GM18951 (cell line): ENCODE data around the gene ZNG1F.
"Not testable (repeated sequence)": the region's sequence is repeated elsewhere in the genome, so short reads cannot be mapped to it uniquely, and the experiment has no call there.

Experiments used
- in situ Hi-C: fragments of 300-500 bp; cut with MboI; formaldehyde crosslinking; loops from one replicate; pipeline ENCODE4 v1.12.0; 2022; ENCODE audit warnings: low sequenced_read_pairs, mixed read lengths, inconsistent platforms; ENCODE audit not compliant: unreplicated experiment

ZNG1F gene

GRCh38 chr9:41124250-41125108 lies 64.6 kb downstream of the ZNG1F start:
- in situ Hi-C loops, result not testable (repeated sequence)

- in situ Hi-C loops, result not testable (repeated sequence)
Measured at GRCh38 chr9:41123812-41124211, 65.3 kb downstream of the ZNG1F start.

GRCh38 chr9:41123396-41123795 lies 65.7 kb downstream of the ZNG1F start:
- in situ Hi-C loops, result not testable (repeated sequence)

GRCh38 chr9:41120696-41121095 lies 68.4 kb downstream of the ZNG1F start:
- in situ Hi-C loops, result not testable (repeated sequence)

GRCh38 chr9:41119719-41120118 lies 69.4 kb downstream of the ZNG1F start:
- in situ Hi-C loops, result not testable (repeated sequence)

GRCh38 chr9:41119311-41119710 lies 69.8 kb downstream of the ZNG1F start:
- in situ Hi-C loops, result not testable (repeated sequence)

GRCh38 chr9:41113348-41113747 lies 75.8 kb downstream of the ZNG1F start:
- in situ Hi-C loops, result not testable (repeated sequence)

- in situ Hi-C loops, result not testable (repeated sequence)
Measured at GRCh38 chr9:41111414-41111813, 77.7 kb downstream of the ZNG1F start.

- in situ Hi-C loops, result not testable (repeated sequence)
Measured at GRCh38 chr9:41110913-41111312, 78.2 kb downstream of the ZNG1F start.

GRCh38 chr9:41109253-41109652 lies 79.9 kb downstream of the ZNG1F start:
- in situ Hi-C loops, result not testable (repeated sequence)

- in situ Hi-C loops, result not testable (repeated sequence)
Measured at GRCh38 chr9:41108816-41109215, 80.3 kb downstream of the ZNG1F start.

GRCh38 chr9:41106472-41107116 lies 82.5 kb downstream of the ZNG1F start:
- in situ Hi-C loops, result not testable (repeated sequence)

GRCh38 chr9:41105557-41106253 lies 83.4 kb downstream of the ZNG1F start:
- in situ Hi-C loops, result not testable (repeated sequence)

GRCh38 chr9:41104542-41104941 lies 84.6 kb downstream of the ZNG1F start:
- in situ Hi-C loops, result not testable (repeated sequence)

- in situ Hi-C loops, result not testable (repeated sequence)
Measured at GRCh38 chr9:41100508-41100907, 88.6 kb downstream of the ZNG1F start.

GRCh38 chr9:41098759-41099158 lies 90.4 kb downstream of the ZNG1F start:
- in situ Hi-C loops, result not testable (repeated sequence)

GRCh38 chr9:41095060-41095459 lies 94.1 kb downstream of the ZNG1F start:
- in situ Hi-C loops, result not testable (repeated sequence)

- in situ Hi-C loops, result not testable (repeated sequence)
Measured at GRCh38 chr9:41094010-41094773, 94.9 kb downstream of the ZNG1F start.

- in situ Hi-C loops, result not testable (repeated sequence)
Measured at GRCh38 chr9:41090922-41091321, 98.2 kb downstream of the ZNG1F start.

- in situ Hi-C loops, result not testable (repeated sequence)
Measured at GRCh38 chr9:41090386-41090785, 98.7 kb downstream of the ZNG1F start.
